ENCODE measurements around the gene MOB4. TPM values are rescaled to one million over a fixed set of nuclear protein-coding genes. Genes with fewer than 3 reads are reported as not detected.
"Not testable (repeated sequence)": the region's sequence is repeated elsewhere in the genome, so short reads cannot be mapped to it uniquely, and the experiment has no call there.

MOB4 gene
- polyA plus RNA-seq, 1 donor from 2014 or later: 81.5 TPM

DNA sequence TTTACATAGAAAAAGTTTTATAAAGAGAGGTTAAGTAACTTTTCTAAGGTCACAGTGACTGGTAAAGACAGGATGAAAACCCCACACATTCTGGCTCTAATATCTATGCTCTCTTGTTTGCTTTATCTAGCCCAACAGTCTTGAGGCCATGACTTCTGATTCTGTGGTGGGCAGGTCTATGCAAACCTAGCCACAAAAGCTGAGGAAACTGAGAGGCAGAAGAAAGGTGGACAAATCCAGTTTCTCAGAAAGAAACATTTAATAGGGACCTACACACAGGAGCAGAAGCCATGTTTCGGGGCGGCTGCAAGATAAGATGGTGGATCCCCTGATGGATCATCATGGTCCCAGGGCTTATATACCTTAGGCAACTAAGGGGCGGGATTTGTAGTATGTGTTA, 38.1 kb upstream of the MOB4 start:
- H3F3A ChIP-seq (ENCODE audit: insufficient read depth, low read length, poor library complexity, severe bottlenecking): no peaks in the 10 kb centered on the region
- TF ChIP-seq EP300 (conservative IDR thresholded peaks at IDR 0.05; ENCODE audit: poor library complexity, severe bottlenecking) (no peak), CTCF (IDR thresholded peaks at IDR 0.05; ENCODE audit: poor library complexity, severe bottlenecking) (no peak), TAF1 (IDR thresholded peaks at IDR 0.05; ENCODE audit: low read depth) (no peak)

GRCh38 chr2:197480165-197481036, 35.5 kb upstream of the MOB4 start:
- no peak for TF ChIP-seq EZH2 (IDR thresholded peaks at IDR 0.05; ENCODE audit: borderline replicate concordance, insufficient read depth, low read length, poor library complexity, severe bottlenecking)
- no peak for TF ChIP-seq TAF1 (IDR thresholded peaks at IDR 0.05; ENCODE audit: low read depth)
- no peak for TF ChIP-seq POLR2AphosphoS5 (IDR thresholded peaks at IDR 0.05)
- no peak for TF ChIP-seq EP300 (conservative IDR thresholded peaks at IDR 0.05; ENCODE audit: poor library complexity, severe bottlenecking)
- no peak for TF ChIP-seq MXI1 (conservative IDR thresholded peaks at IDR 0.05; ENCODE audit: poor library complexity, severe bottlenecking)
- no peak for TF ChIP-seq RAD21 (conservative IDR thresholded peaks at IDR 0.05)
- TF ChIP-seq CTCF (IDR thresholded peaks at IDR 0.05; ENCODE audit: poor library complexity, severe bottlenecking): no peak
- no peak for TF ChIP-seq SMC3 (conservative IDR thresholded peaks at IDR 0.05; ENCODE audit: poor library complexity)
- TF ChIP-seq REST (IDR thresholded peaks at IDR 0.05; ENCODE audit: borderline replicate concordance): no peak
- Histone ChIP-seq H3K9me3 (ENCODE audit: low read length) (no peaks in the 10 kb centered on the region), H3K36me3 (ENCODE audit: insufficient read depth, low read length) (no peaks in the 10 kb centered on the region), H3K4me3 (ENCODE audit: low read length) (no peak overlapping the region), H3K79me2 (replicated peaks; ENCODE audit: insufficient read depth, low read length) (no peaks in the 10 kb centered on the region), H3K9me2 (ENCODE audit: insufficient read depth, low read length) (no peaks in the 10 kb centered on the region), H3K9ac (ENCODE audit: low read length) (no peak overlapping the region), H3F3A (ENCODE audit: insufficient read depth, low read length, poor library complexity, severe bottlenecking) (no peaks in the 10 kb centered on the region), H3K27me3 (ENCODE audit: insufficient read depth, low read depth, low read length) (no peaks in the 10 kb centered on the region), H3K4me2 (ENCODE audit: low read length) (no peak overlapping the region), H4K20me1 (ENCODE audit: insufficient read depth) (no peaks in the 10 kb centered on the region), H2AFZ (ENCODE audit: low read depth, low read length) (no peak overlapping the region), H3K27ac (ENCODE audit: low read length) (no peak overlapping the region)

More for the DNA sequence above, 38.1 kb upstream of the MOB4 start:
- Histone ChIP-seq H3K79me2 (replicated peaks; ENCODE audit: insufficient read depth, low read length) (no peaks in the 10 kb centered on the region), H3K9ac (ENCODE audit: low read length) (no peak overlapping the region), H3K9me3 (ENCODE audit: low read length) (no peaks in the 10 kb centered on the region), H3K4me3 (ENCODE audit: low read length) (no peak overlapping the region), H3K4me2 (ENCODE audit: low read length) (no peak overlapping the region), H3K9me2 (ENCODE audit: insufficient read depth, low read length) (no peaks in the 10 kb centered on the region), H3K27me3 (ENCODE audit: insufficient read depth, low read depth, low read length) (no peaks in the 10 kb centered on the region), H3K27ac (ENCODE audit: low read length) (no peak overlapping the region), H3K36me3 (ENCODE audit: insufficient read depth, low read length) (no peaks in the 10 kb centered on the region), H2AFZ (ENCODE audit: low read depth, low read length) (no peak overlapping the region), H4K20me1 (ENCODE audit: insufficient read depth) (no peaks in the 10 kb centered on the region)

GRCh38 chr2:197484248-197484647, 31.6 kb upstream of the MOB4 start:
- not testable (repeated sequence) for H3K9me2 ChIP-seq (ENCODE audit: insufficient read depth, low read length); H3F3A ChIP-seq (ENCODE audit: insufficient read depth, low read length, poor library complexity, severe bottlenecking); H3K79me2 ChIP-seq (replicated peaks; ENCODE audit: insufficient read depth, low read length); H2AFZ ChIP-seq (ENCODE audit: low read depth, low read length); H3K9me3 ChIP-seq (ENCODE audit: low read length); H3K27me3 ChIP-seq (ENCODE audit: insufficient read depth, low read depth, low read length); H3K4me3 ChIP-seq (ENCODE audit: low read length); H3K4me2 ChIP-seq (ENCODE audit: low read length); H3K9ac ChIP-seq (ENCODE audit: low read length); H3K27ac ChIP-seq (ENCODE audit: low read length); H3K36me3 ChIP-seq (ENCODE audit: insufficient read depth, low read length); H4K20me1 ChIP-seq (ENCODE audit: insufficient read depth)
